Endothelial cell of umbilical vein (primary cell): Measurements from ENCODE around the gene TEX36. TPM values are rescaled to one million over a fixed set of nuclear protein-coding genes. Genes with fewer than 3 reads are reported as not detected.

ENCODE experiments used
- BruUV-seq: library from RNA; stranded (reverse); fragments of 400-500 nt; replicated peaks from 2 replicates; lab custom pipeline; 2021; lab: Mats Ljungman, UMichigan
- CTCF ChIA-PET: fragments of 300-600, 350-600 bp; sonication (Branson Sonifier 250); formaldehyde crosslinking; loops from one replicate; lab custom pipeline; 2021; ENCODE audit warnings: antibody characterized with exemption, inconsistent platforms; lab: Charles Lee
- POLR2A ChIA-PET: fragments of 300-600, 350-600 bp; sonication (Branson Sonifier 250); formaldehyde crosslinking; loops from one replicate; lab custom pipeline; 2021; ENCODE audit warnings: antibody characterized with exemption, inconsistent platforms; lab: Charles Lee
- DNase-seq: peaks from one replicate; pipeline ENCODE4 v3.0.0-alpha.2; 2011; ENCODE audit warnings: low read depth, low spot score
- FAIRE-seq: peaks from 2 replicates; lab custom pipeline; 2011; peaks lifted over from hg19 to GRCh38; lab: Jason Lieb, UNC
- H2AFZ ChIP-seq: 2 replicates; pipeline ENCODE4 v1.6.0; 2012; ENCODE audit warnings: low read depth, low read length, control low read depth, inconsistent platforms
- H3K27ac ChIP-seq: 2 replicates; pipeline ENCODE4 v1.5.1; 2011; ENCODE audit warnings: low read depth, mild to moderate bottlenecking, control low read depth, low read length, moderate library complexity; ENCODE audit not compliant: insufficient read depth
- H3K27me3 ChIP-seq, 2 experiments: 2 replicates each; pipeline versions ENCODE4 v1.6.0 to v1.6.1; 2011; ENCODE audit warnings: low read length in 2 of 2, mixed read lengths in 1 of 2; ENCODE audit not compliant: control insufficient read depth in 2 of 2, insufficient read depth in 2 of 2
- H3K36me3 ChIP-seq, 2 experiments: 2 replicates in 1 of 2; 3 replicates in 1 of 2; pipeline ENCODE4 v1.5.1; 2011; ENCODE audit warnings: low read length in 2 of 2, mild to moderate bottlenecking in 1 of 2, moderate library complexity in 1 of 2; ENCODE audit not compliant: control insufficient read depth in 2 of 2, insufficient read depth in 2 of 2; ENCODE audit errors: extremely low read depth in 1 of 2
- H3K4me1 ChIP-seq: 3 replicates; pipeline ENCODE4 v1.5.1; 2011; ENCODE audit warnings: mild to moderate bottlenecking, low read length; ENCODE audit not compliant: control insufficient read depth, insufficient read depth; ENCODE audit errors: extremely low read depth
- H3K4me2 ChIP-seq: 2 replicates; pipeline ENCODE4 v1.6.1; 2011; ENCODE audit warnings: low read length, control low read depth, mixed read lengths; ENCODE audit not compliant: insufficient read depth
- H3K4me3 ChIP-seq, 3 experiments: fragments of 200-600 bp in 1 of 3; sonication (generic), shearing (Covaris generic) in 1 of 3; replicated peaks in 1 of 3; 2 replicates each; pipeline ENCODE4 v1.5.1; 2011 to 2016; ENCODE audit warnings: control low read depth in 3 of 3, low read length in 3 of 3, mild to moderate bottlenecking in 2 of 3, inconsistent platforms in 1 of 3, low read depth in 1 of 3, moderate library complexity in 1 of 3; ENCODE audit not compliant: insufficient read depth in 1 of 3
- H3K79me2 ChIP-seq: 2 replicates; pipeline ENCODE4 v1.6.0; 2012; ENCODE audit warnings: low read length, inconsistent platforms; ENCODE audit not compliant: control insufficient read depth, insufficient read depth
- H3K9ac ChIP-seq: replicated peaks from 2 replicates; pipeline ENCODE3; 2011; ENCODE audit warnings: low read length, control low read depth; ENCODE audit not compliant: insufficient read depth; ENCODE audit errors: extremely low read depth
- H3K9me1 ChIP-seq: replicated peaks from 3 replicates; pipeline ENCODE4 v1.6.0; 2011; ENCODE audit warnings: mild to moderate bottlenecking, low read length; ENCODE audit not compliant: control insufficient read depth, insufficient read depth; ENCODE audit errors: extremely low read depth
- H3K9me3 ChIP-seq: replicated peaks from 2 replicates; pipeline ENCODE4 v1.5.1; 2012; ENCODE audit warnings: low read length, inconsistent platforms; ENCODE audit not compliant: control insufficient read depth, insufficient read depth
- H4K20me1 ChIP-seq: replicated peaks from 2 replicates; pipeline ENCODE3; 2011; ENCODE audit warnings: mild to moderate bottlenecking, low read length; ENCODE audit not compliant: control insufficient read depth, insufficient read depth; ENCODE audit errors: extremely low read depth
- EZH2 ChIP-seq: IDR thresholded peaks from 2 replicates; pipeline ENCODE4 v1.6.1; 2012; ENCODE audit warnings: borderline replicate concordance, low read depth, mild to moderate bottlenecking, moderate library complexity, low read length, inconsistent platforms; ENCODE audit not compliant: severe bottlenecking
- FOS ChIP-seq: IDR thresholded peaks from 2 replicates; pipeline ENCODE4 v1.6.1; 2011; ENCODE audit warnings: mild to moderate bottlenecking, low read length, moderate library complexity, borderline replicate concordance; ENCODE audit not compliant: insufficient read depth
- GATA2 ChIP-seq: IDR thresholded peaks from 2 replicates; pipeline ENCODE4 v1.7.0; 2011; ENCODE audit warnings: low read depth, mild to moderate bottlenecking, moderate library complexity, mixed read lengths, low read length; ENCODE audit not compliant: insufficient read length, insufficient read depth
- JUN ChIP-seq: IDR thresholded peaks from 2 replicates; pipeline ENCODE4 v1.6.1; 2011; ENCODE audit warnings: borderline replicate concordance, low read depth; ENCODE audit not compliant: insufficient read length, insufficient read depth
- MYC ChIP-seq: IDR thresholded peaks from one replicate; pipeline ENCODE4 v1.6.1; 2011; ENCODE audit warnings: mild to moderate bottlenecking, low read depth, low read length
- POLR2A ChIP-seq: IDR thresholded peaks from 2 replicates; pipeline ENCODE4 v1.6.1; 2012; ENCODE audit warnings: low read depth, mild to moderate bottlenecking, control low read depth, low read length
- POLR2AphosphoS5 ChIP-seq: IDR thresholded peaks from 2 replicates; pipeline ENCODE4 v1.6.1; 2012; ENCODE audit warnings: low read depth, mild to moderate bottlenecking, control low read depth, low read length, moderate library complexity; ENCODE audit not compliant: insufficient read depth
- dilution Hi-C: fragments of 300-500 bp; cut with MboI; formaldehyde crosslinking; loops from one replicate; pipeline ENCODE4 v1.15.0; 2019; ENCODE audit warnings: low sequenced_read_pairs; ENCODE audit not compliant: extremely low pct_ligation_motif_present
- intact Hi-C: fragments of 100-400 bp; cut with micrococcal nuclease; formaldehyde crosslinking; loops from one replicate; pipeline ENCODE4 v1.10.0; 2022
- polyA plus RNA-seq, 4 experiments: library from polyadenylated mRNA; depleted of rRNA in 3 of 4; stranded (reverse) in 3 of 4; unstranded in 1 of 4; fragments of >200 nt; gene quantifications; 2 replicates each; pipeline versions ENCODE4 v1.2.1 to v1.2.3, GENCODE V29; 2011 to 2012; ENCODE audit warnings: missing spikeins in 1 of 4
- total RNA-seq: library from RNA; stranded (reverse); gene quantifications from 2 replicates; pipeline ENCODE4 v1.2.3, GENCODE V29; 2021
- TF ChIP-seq, protein P1 (sequence below): IDR thresholded peaks from 2 replicates; pipeline ENCODE4 v1.6.1; 2011; ENCODE audit not compliant: insufficient read depth, insufficient read length
- TF ChIP-seq, protein P2 (sequence below), 2 donors: IDR thresholded peaks; 1 replicate in 1 of 2; 2 replicates in 1 of 2; pipeline ENCODE4 v1.5.1; 2011; ENCODE audit warnings: low read length in 2 of 2, mild to moderate bottlenecking in 2 of 2, moderate library complexity in 2 of 2, control low read depth in 1 of 2, inconsistent platforms in 1 of 2, low read depth in 1 of 2; ENCODE audit not compliant: insufficient read depth in 1 of 2; ENCODE audit errors: extremely low read depth in 1 of 2

TEX36 gene
- total and polyA plus RNA-seq, 2 donors (not counting 3 experiments of a cell fraction or from before 2014, with no cell fraction given): not detected

DNA sequence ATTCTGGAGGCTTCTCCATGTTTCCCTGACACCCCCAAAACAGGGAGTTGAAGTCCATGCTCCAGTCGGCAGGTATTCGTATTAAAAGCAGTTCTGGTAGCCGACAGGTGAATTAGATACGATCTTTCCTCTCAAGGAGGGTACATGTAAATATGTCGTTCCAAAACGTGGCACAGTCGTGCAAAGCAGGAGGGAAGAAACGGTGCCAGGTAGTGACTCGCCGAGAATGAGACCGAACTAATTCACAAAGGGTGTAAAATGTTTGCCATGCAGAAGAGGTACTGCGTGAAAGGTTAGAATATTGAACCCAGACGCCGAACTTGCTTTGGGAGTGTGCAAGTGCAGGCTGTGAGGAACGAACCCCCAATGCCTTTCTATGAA is 37.0 kb upstream of the TEX36 start:
- H3K79me2 ChIP-seq: peaks cover 24% of the 10 kb centered on the region
- H3K9me3 ChIP-seq: no peaks in the 10 kb centered on the region
- H3K4me1 ChIP-seq: peaks cover 6% of the 10 kb centered on the region
- H3K36me3 ChIP-seq: peaks cover 2 to 16% of the 10 kb centered on the region in 2 experiments
- intact Hi-C loops: no loop called here
- H4K20me1 ChIP-seq: no peaks in the 10 kb centered on the region
- H2AFZ ChIP-seq: peak overlapping the region; percentile 35
- H3K27me3 ChIP-seq: no peaks in the 10 kb centered on the region
- H3K4me3 ChIP-seq: peak overlapping the region; percentile 65 to 98 (median 93)
- DNase-seq (no peak), FAIRE-seq (no peak)
- dilution Hi-C loops: no loop called here
- no peaks in the 10 kb centered on the region for H3K9me1 ChIP-seq
- H3K27ac ChIP-seq: peak overlapping the region; percentile 61
- ChIA-PET CTCF (interaction anchor here (1.0 kb wide), 2 partner anchors 12 to 90 kb away, joined by 3 to 4 read pairs; no protein-coding TSS in a partner anchor), POLR2A (interaction anchor here (0.9 to 1.0 kb wide), 2 partner anchors 12 to 25 kb away, joined by 3 read pairs; no protein-coding TSS in a partner anchor)
- H3K9ac ChIP-seq: peak overlapping the region; percentile 96
- H3K4me2 ChIP-seq: peak overlapping the region; percentile 62
- TF ChIP-seq FOS (no peak), EZH2 (no peak), JUN (no peak), POLR2AphosphoS5 (no peak), MYC (no peak), GATA2 (no peak), POLR2A (no peak)
- TF ChIP-seq, protein P1, sequence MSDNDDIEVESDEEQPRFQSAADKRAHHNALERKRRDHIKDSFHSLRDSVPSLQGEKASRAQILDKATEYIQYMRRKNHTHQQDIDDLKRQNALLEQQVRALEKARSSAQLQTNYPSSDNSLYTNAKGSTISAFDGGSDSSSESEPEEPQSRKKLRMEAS: no peak
- TF ChIP-seq, protein P2, sequence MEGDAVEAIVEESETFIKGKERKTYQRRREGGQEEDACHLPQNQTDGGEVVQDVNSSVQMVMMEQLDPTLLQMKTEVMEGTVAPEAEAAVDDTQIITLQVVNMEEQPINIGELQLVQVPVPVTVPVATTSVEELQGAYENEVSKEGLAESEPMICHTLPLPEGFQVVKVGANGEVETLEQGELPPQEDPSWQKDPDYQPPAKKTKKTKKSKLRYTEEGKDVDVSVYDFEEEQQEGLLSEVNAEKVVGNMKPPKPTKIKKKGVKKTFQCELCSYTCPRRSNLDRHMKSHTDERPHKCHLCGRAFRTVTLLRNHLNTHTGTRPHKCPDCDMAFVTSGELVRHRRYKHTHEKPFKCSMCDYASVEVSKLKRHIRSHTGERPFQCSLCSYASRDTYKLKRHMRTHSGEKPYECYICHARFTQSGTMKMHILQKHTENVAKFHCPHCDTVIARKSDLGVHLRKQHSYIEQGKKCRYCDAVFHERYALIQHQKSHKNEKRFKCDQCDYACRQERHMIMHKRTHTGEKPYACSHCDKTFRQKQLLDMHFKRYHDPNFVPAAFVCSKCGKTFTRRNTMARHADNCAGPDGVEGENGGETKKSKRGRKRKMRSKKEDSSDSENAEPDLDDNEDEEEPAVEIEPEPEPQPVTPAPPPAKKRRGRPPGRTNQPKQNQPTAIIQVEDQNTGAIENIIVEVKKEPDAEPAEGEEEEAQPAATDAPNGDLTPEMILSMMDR (IDR thresholded peaks at IDR 0.05; ENCODE audit: extremely low read depth in 1 of 2, insufficient read depth in 1 of 2, low read depth in 1 of 2, low read length in 2 of 2): no peak
- BruUV-seq: TSS peak; percentile 57
